ENCODE results near the gene AIRE.

DNA sequence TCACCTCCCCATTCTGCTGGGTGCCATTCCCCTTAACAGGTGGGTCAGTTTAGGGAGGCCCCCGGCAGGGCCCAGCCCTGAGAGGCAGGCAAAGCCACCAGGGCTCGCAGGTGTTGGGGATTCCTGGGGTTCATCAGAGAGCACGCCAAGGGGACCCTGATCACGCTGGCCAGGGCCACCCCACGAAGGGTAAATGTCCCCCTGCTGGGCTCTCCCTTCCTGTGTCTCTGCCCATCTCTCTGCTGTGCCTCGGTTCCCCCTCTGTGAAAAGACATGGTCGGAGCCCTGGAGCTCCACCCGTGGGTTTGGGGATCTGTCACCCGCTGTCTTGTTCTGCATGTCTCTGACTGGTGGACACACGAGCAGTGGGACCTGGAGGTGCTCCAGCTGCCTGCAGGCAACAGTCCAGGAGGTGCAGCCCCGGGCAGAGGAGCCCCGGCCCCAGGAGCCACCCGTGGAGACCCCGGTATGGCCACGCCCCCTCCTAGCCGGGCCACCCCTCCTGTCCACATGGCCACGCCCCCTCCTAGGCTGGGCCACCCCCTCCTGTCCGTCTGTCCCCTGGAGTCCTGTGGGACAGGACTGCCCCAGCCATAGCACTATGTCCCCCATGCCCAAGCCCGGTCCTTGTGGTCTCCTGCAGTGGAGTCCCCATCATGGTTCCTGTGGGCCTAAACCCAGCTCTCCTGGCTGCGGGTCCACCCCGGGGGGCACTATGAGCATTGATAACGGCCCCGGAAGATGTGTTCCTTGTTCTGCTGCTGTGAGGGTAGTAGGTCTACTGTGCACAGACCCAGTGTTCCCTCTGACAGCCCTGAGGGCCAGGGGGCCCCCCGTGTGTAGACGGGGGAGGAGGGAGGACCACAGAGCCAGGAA lies 6.5 kb downstream of the AIRE start:
- TF ChIP-seq POLR2A (IDR thresholded peaks at IDR 0.05; ENCODE audit: low read depth, low read length) (no peak), POLR2AphosphoS5 (IDR thresholded peaks at IDR 0.05; ENCODE audit: low read depth, low read length) (no peak), TAF1 (IDR thresholded peaks at IDR 0.05; ENCODE audit: low read depth, low read length) (no peak), PAX5 (IDR thresholded peaks at IDR 0.05; ENCODE audit: insufficient read depth, low read length, severe bottlenecking) (no peak), SPI1 (IDR thresholded peaks at IDR 0.05; ENCODE audit: low read depth, low read length) (no peak), POU2F2 (IDR thresholded peaks at IDR 0.05; ENCODE audit: low read depth, low read length) (no peak)

All from GM12891 (cell line).